ENCODE measurements around the gene BCO2. TPM values are rescaled to one million over a fixed set of nuclear protein-coding genes. Genes with fewer than 3 reads are reported as not detected.

The BCO2 gene, protein sequence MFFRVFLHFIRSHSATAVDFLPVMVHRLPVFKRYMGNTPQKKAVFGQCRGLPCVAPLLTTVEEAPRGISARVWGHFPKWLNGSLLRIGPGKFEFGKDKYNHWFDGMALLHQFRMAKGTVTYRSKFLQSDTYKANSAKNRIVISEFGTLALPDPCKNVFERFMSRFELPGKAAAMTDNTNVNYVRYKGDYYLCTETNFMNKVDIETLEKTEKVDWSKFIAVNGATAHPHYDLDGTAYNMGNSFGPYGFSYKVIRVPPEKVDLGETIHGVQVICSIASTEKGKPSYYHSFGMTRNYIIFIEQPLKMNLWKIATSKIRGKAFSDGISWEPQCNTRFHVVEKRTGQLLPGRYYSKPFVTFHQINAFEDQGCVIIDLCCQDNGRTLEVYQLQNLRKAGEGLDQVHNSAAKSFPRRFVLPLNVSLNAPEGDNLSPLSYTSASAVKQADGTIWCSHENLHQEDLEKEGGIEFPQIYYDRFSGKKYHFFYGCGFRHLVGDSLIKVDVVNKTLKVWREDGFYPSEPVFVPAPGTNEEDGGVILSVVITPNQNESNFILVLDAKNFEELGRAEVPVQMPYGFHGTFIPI
- 0.43 and 1.2 TPM in 2 replicates for total RNA-seq

GRCh38 chr11:112174789-112175598, at the start of gene BCO2:
BCO2 (plus strand) TSS chr11:112175512; CDS start chr11:112175602, 90 bp downstream.

DNA sequence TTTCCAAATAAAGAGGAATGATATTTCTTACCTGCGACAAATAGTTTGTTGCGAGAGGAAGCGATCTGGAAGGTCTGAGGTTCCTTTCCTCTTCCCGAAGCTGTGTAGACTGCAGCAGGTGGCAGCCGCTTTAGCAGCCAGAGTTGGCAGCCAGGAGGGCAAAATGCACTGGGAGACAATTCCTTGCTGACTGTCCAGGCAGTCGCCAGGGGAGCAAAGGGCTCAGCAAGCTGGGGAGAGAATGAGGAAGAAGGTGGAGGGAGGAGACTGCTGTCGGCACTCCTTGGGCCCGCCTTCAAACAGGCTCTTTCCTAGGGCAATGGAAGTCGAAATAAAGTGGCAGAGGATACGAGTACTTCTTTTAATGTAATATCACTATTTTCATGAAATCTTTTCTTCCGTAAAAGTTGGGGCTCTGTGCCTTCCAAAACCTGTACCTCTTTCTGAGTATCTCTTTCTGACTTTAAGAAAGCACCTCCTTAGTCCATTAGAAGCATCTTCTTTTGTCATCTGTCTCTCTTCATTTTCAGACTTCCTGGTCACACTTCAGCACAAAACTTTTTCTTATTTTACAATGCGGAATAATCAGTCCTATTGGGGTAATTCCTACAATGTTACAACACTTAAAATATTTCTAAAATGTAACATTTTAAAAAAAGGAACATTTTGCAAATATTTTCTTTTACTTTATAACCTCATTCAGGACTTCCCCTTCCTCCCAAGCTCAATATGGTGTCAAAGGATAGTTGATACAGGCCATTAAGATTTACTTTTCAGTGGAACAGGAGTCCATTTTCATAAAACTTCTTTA, 11.2 kb upstream of the BCO2 start, which contains the start of gene IL18:
Gene IL18 (minus strand): TSS at position 220 of the 811 bp plus-strand sequence. CDS start 9,041 bp downstream, outside the sequence.

DNA sequence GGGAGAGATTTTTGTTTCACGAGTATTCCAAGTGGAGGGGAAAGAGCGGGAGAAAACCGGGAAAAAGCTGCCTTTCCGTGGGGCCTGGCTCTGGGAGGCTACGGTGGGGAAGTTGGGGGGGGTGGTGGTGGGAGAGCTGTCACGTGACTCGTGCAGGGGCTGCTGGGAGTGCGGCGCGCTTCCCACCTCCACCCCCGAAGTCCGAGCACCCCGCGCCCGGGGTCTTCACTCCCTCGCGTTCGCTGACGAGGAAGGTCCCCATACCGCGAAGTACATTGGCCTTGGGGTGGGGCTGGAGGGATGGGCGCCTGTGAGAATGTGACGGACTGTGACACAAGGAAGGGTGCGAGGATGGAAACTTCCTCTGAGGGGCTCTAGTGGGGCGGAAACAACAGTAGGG, 8.2 kb upstream of the BCO2 start, which contains the start of gene TEX12:
Gene TEX12 (plus strand): TSS at position 228 of the 400 bp plus-strand sequence. CDS start 1,897 bp downstream, outside the sequence.

GRCh38 chr11:112226062-112226830, 50.9 kb downstream of the BCO2 start, which contains the start of gene PTS:
PTS (plus strand) TSS chr11:112226428; CDS start chr11:112226444, 16 bp downstream.

GRCh38 chr11:112260490-112260889, 85.2 kb downstream of the BCO2 start, which contains the start of gene PLET1:
PLET1 (minus strand) TSS chr11:112260860; CDS start chr11:112260589, 271 bp downstream.

Small RNA genes within 50 kb of the gene (small RNA-seq; reads per million reads assigned to genes)
- not detected for gene MRPS36P4

Other genes starting within 250 kb of the BCO2 start
- 14.9 and 19.5 TPM in 2 replicates for gene DIXDC1, start 238.2 kb upstream of the BCO2 start, total RNA-seq
- gene DLAT, start 150.1 kb upstream of the BCO2 start, total RNA-seq, result 18.1 and 24.6 TPM in 2 replicates
- gene PIH1D2, start 101.5 kb upstream of the BCO2 start, total RNA-seq, result 1.7 and 4.3 TPM in 2 replicates
- 28.7 and 31.8 TPM in 2 replicates for gene NKAPD1, start 101.2 kb upstream of the BCO2 start, total RNA-seq
- gene TIMM8B, start 88.8 kb upstream of the BCO2 start, total RNA-seq, result 30.7 and 37.7 TPM in 2 replicates
- 75.4 and 76.0 TPM in 2 replicates for gene SDHD, start 88.6 kb upstream of the BCO2 start, total RNA-seq
- gene IL18, start 11.4 kb upstream of the BCO2 start, total RNA-seq, result 1.1 and 1.6 TPM in 2 replicates
- 0.11 TPM in 1 of 2 replicates, not detected in the other for gene TEX12, start 8.1 kb upstream of the BCO2 start, total RNA-seq
- gene PTS, start 50.9 kb downstream of the BCO2 start, total RNA-seq, result 20.8 and 35.9 TPM in 2 replicates
- not detected in 2 replicates for gene PLET1, start 85.3 kb downstream of the BCO2 start, total RNA-seq